PFSK-1 (cell line): ENCODE data around the gene WDFY3.

ENCODE experiments used
- FOXP2 ChIP-seq: optimal IDR thresholded peaks from 2 replicates; pipeline ENCODE3; 2011; ENCODE audit warnings: borderline replicate concordance, control low read depth, inconsistent platforms; ENCODE audit not compliant: insufficient read depth; ENCODE audit errors: extremely low read length, extremely low read depth
- POLR2AphosphoS5 ChIP-seq: IDR thresholded peaks from 2 replicates; pipeline ENCODE4 v1.6.1; 2012; ENCODE audit warnings: low read depth, mild to moderate bottlenecking, control low read depth, low read length, moderate library complexity
- SIN3A ChIP-seq: IDR thresholded peaks from 2 replicates; pipeline ENCODE4 v1.6.1; 2012; ENCODE audit warnings: mild to moderate bottlenecking, low read length, moderate library complexity, borderline replicate concordance; ENCODE audit not compliant: insufficient read depth
- TAF1 ChIP-seq: IDR thresholded peaks from 2 replicates; pipeline ENCODE4 v1.6.1; 2012; ENCODE audit warnings: low read length, control low read depth, borderline replicate concordance; ENCODE audit not compliant: insufficient read depth
- TF ChIP-seq, protein P1 (sequence below), 2 experiments: IDR thresholded peaks; 2 replicates each; pipeline versions ENCODE4 v1.6.1 to v1.8.0; 2011 to 2012; ENCODE audit warnings: low read depth in 2 of 2, low read length in 2 of 2, control low read depth in 1 of 2, inconsistent platforms in 1 of 2, mild to moderate bottlenecking in 1 of 2, moderate library complexity in 1 of 2; ENCODE audit not compliant: insufficient read depth in 1 of 2

Gene WDFY3

DNA sequence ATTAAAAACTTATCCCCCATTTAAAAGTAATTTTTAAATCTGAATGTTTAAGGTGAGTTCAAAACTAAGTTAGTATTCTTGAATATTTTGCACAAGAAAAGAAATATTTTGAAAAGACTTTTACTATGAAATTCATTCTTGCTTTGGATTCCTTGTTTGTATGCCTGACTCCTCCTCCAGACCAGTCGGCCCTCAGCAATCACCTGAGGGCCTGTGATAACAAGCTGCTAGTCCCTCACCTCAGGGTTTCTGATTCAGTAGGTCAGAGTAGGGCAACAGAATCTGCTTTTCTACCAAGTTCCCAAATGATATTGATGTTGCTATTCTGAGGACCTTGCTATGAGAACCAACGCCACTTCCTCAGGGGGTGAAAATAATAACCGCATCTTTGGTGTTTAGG, 228.8 kb downstream of the WDFY3 start:
- TF ChIP-seq SIN3A: no peak
- TF ChIP-seq, protein P1, sequence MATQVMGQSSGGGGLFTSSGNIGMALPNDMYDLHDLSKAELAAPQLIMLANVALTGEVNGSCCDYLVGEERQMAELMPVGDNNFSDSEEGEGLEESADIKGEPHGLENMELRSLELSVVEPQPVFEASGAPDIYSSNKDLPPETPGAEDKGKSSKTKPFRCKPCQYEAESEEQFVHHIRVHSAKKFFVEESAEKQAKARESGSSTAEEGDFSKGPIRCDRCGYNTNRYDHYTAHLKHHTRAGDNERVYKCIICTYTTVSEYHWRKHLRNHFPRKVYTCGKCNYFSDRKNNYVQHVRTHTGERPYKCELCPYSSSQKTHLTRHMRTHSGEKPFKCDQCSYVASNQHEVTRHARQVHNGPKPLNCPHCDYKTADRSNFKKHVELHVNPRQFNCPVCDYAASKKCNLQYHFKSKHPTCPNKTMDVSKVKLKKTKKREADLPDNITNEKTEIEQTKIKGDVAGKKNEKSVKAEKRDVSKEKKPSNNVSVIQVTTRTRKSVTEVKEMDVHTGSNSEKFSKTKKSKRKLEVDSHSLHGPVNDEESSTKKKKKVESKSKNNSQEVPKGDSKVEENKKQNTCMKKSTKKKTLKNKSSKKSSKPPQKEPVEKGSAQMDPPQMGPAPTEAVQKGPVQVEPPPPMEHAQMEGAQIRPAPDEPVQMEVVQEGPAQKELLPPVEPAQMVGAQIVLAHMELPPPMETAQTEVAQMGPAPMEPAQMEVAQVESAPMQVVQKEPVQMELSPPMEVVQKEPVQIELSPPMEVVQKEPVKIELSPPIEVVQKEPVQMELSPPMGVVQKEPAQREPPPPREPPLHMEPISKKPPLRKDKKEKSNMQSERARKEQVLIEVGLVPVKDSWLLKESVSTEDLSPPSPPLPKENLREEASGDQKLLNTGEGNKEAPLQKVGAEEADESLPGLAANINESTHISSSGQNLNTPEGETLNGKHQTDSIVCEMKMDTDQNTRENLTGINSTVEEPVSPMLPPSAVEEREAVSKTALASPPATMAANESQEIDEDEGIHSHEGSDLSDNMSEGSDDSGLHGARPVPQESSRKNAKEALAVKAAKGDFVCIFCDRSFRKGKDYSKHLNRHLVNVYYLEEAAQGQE (IDR thresholded peaks at IDR 0.05; ENCODE audit: insufficient read depth in 1 of 2, low read depth in 2 of 2, low read length in 2 of 2): no peak
- no peak for TF ChIP-seq TAF1
- TF ChIP-seq FOXP2: no peak
- no peak for TF ChIP-seq POLR2AphosphoS5

DNA sequence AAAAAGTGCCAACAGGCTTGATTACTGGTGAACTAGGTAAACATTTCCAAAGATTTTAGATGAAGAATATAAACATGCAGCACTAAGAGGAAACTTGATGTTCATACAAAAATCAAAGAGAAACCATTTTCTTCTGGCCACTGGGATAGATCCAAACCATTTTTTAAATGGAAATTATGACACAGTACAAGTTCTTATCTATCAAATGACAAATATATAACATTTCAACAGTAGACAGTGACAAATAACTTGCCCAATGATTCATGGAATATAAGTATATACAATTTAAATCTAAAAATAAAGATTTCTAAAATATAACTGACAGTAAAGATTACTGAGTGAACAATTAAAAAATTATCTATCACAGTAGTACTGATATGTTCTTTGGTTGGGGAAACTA, 232.5 kb downstream of the WDFY3 start:
- no peak for TF ChIP-seq FOXP2
- TF ChIP-seq SIN3A: no peak
- TF ChIP-seq, protein P1 (IDR thresholded peaks at IDR 0.05; ENCODE audit: insufficient read depth in 1 of 2, low read depth in 2 of 2, low read length in 2 of 2): no peak
- no peak for TF ChIP-seq TAF1
- no peak for TF ChIP-seq POLR2AphosphoS5

- TF ChIP-seq TAF1: no peak
- TF ChIP-seq FOXP2: no peak
- TF ChIP-seq POLR2AphosphoS5: no peak
- TF ChIP-seq, protein P1 (IDR thresholded peaks at IDR 0.05; ENCODE audit: insufficient read depth in 1 of 2, low read depth in 2 of 2, low read length in 2 of 2): no peak
- no peak for TF ChIP-seq SIN3A
These were observed 233.0 kb downstream of the WDFY3 start for GRCh38 chr4:84733343-84734033.

DNA sequence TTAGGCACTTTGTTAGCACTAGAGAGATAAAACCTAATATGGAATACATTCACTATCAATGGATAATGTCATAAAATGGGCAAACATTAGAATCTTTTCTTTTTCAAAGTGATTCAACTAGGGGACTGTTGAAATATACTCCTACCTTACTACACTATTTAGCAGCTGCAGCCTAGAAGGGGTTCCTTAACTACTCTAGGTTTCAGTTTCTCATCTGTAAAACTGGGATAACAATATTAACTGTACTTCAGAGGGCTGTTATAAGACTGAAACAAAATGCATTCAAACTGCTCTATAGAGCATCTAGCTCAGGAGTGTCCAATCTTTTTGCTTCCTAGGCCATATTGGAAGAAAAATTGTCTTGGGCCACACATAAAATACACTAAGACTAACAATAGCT, 236.1 kb downstream of the WDFY3 start:
- TF ChIP-seq SIN3A (no peak), POLR2AphosphoS5 (no peak), TAF1 (no peak), FOXP2 (no peak)
- TF ChIP-seq, protein P1 (IDR thresholded peaks at IDR 0.05; ENCODE audit: insufficient read depth in 1 of 2, low read depth in 2 of 2, low read length in 2 of 2): no peak

DNA sequence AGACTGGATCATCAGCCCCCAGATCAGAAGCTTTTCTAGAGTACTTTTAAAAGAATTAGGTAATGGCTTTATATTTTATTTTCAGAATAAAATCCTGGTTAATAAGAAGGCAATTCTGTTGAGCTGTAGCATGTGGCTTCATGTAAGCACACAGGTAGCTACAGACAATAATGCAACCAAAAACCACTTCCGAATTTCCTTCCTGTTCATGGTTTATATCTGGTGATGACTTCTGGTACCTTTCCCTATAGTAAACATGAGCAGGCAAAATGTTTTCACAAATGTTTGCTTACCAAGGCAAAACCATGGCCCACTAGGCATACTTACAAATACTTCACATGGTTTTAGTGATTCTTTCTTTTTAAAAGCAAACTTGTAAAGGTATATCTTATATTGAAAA, 239.0 kb downstream of the WDFY3 start:
- no peak for TF ChIP-seq POLR2AphosphoS5
- TF ChIP-seq FOXP2: no peak
- no peak for TF ChIP-seq TAF1
- TF ChIP-seq SIN3A: no peak
- TF ChIP-seq, protein P1 (IDR thresholded peaks at IDR 0.05; ENCODE audit: insufficient read depth in 1 of 2, low read depth in 2 of 2, low read length in 2 of 2): no peak
